Suprapubic skin (tissue), 4 donors: Measurements from ENCODE around the gene TMEM208.

Source experiments
- CTCF ChIP-seq, 2 donors: fragments of 200-600 bp in 1 of 2; fragments of 450-650 bp in 1 of 2; sonication (generic) in 1 of 2; IDR thresholded peaks; one replicate each; pipeline ENCODE4 v1.5.1; 2016 to 2019; ENCODE audit warnings: antibody characterized with exemption in 2 of 2, mild to moderate bottlenecking in 1 of 2, moderate library complexity in 1 of 2
- POLR2A ChIP-seq, 2 donors: fragments of 450-650 bp; IDR thresholded peaks; one replicate each; pipeline ENCODE4 v1.6.1; 2017; ENCODE audit warnings: antibody characterized with exemption in 2 of 2, mild to moderate bottlenecking in 2 of 2, moderate library complexity in 2 of 2
- POLR2AphosphoS5 ChIP-seq, 3 donors: sonication (generic); formaldehyde crosslinking; IDR thresholded peaks; one replicate each; pipeline ENCODE4 v1.6.1; 2017; ENCODE audit warnings: antibody characterized with exemption in 3 of 3

- TF ChIP-seq CTCF (IDR thresholded peaks at IDR 0.05): no peak
- no peak for TF ChIP-seq POLR2A (IDR thresholded peaks at IDR 0.05)
- TF ChIP-seq POLR2AphosphoS5 (IDR thresholded peaks at IDR 0.05): no peak
Observed at GRCh38 chr16:67188323-67188722, 38.6 kb upstream of the TMEM208 start.
